ENCODE results near the gene SCNN1A. TPM values are rescaled to one million over a fixed set of nuclear protein-coding genes. Genes with fewer than 3 reads are reported as not detected.

Gene SCNN1A
- total and polyA plus RNA-seq, 2 of the 13 experiments (the other 11 are each of a cell fraction or from before 2014, with no cell fraction given): 1.5 to 14.6 TPM

DNA sequence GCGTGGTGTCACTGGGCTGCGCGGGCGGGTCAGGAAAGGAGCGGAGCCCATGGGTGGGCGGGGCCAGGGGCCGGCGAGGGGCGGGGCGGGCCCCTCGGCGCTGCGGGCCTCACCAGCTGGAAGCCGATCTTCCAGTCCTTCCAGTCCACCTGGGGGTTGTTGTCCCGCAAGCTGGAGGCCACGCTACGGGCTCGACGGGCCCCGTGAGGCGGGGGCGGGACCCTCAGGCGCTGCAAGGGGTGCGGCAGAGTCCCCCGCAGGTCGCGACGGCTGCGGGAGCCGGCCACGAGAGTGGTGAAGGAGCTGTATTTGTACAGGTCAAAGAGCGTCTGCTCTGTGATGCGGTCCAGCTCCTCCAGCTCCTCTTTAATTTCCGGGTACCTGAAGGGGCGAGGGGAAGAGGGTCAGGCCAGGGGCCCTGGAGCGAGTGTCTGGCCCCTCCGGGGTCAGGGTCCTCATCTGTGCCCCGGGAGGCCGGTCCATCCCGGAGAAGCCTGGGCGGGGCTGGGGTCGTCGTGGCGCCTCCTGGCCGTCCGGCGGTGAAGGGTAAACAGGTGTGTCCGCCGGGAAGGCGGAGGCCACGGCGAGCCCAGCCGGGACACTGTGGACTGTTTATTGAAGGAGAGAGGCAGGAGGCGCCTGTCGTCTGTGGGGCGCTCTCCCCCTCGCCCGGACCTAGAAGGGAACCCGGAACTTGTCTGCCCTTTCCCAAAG is 11.9 kb downstream of the SCNN1A start (continued):
- TF ChIP-seq STAT6 (CRISPR knock-in tag; IDR thresholded peaks at IDR 0.05; ENCODE audit: borderline replicate concordance) (no peak; the same call in 1 of the 2 replicates), TCF7 (IDR thresholded peaks at IDR 0.05; ENCODE audit: low read depth) (peak; percentile 18; the same call in 1 of the 2 replicates), DBP (CRISPR knock-in tag; IDR thresholded peaks at IDR 0.05; ENCODE audit: not compliant biosample characterization) (peak; percentile 31), REPIN1 (CRISPR knock-in tag; IDR thresholded peaks at IDR 0.05; ENCODE audit: borderline replicate concordance, low read depth) (no peak), BCL3 (CRISPR knock-in tag; IDR thresholded peaks at IDR 0.05) (peak; percentile 61), ZNF567 (CRISPR knock-in tag; IDR thresholded peaks at IDR 0.05; ENCODE audit: borderline replicate concordance) (no peak), CTCF (CRISPR knock-in tag; IDR thresholded peaks at IDR 0.05) (peak; percentile 59), KMT2B (CRISPR knock-in tag; IDR thresholded peaks at IDR 0.05) (peak; percentile 34; the same call in 1 of the 2 replicates), ZNF816 (CRISPR knock-in tag; IDR thresholded peaks at IDR 0.05; ENCODE audit: borderline replicate concordance) (no peak; the same call in 1 of the 2 replicates), ZNF468 (CRISPR knock-in tag; IDR thresholded peaks at IDR 0.05) (no peak), TBX3 (IDR thresholded peaks at IDR 0.05; ENCODE audit: borderline replicate concordance) (no peak), SNAI1 (CRISPR knock-in tag; IDR thresholded peaks at IDR 0.05; ENCODE audit: borderline replicate concordance) (peak; percentile 79; the same call in 1 of the 2 replicates), ZSCAN22 (CRISPR knock-in tag; IDR thresholded peaks at IDR 0.05) (no peak), ZNF619 (CRISPR knock-in tag; IDR thresholded peaks at IDR 0.05) (peak; percentile 67; the same call in 1 of the 2 replicates), RBAK (CRISPR knock-in tag; IDR thresholded peaks at IDR 0.05) (no peak), TEF (CRISPR knock-in tag; IDR thresholded peaks at IDR 0.05) (no peak; the same call in none of the 2 replicates), RORA (CRISPR knock-in tag; IDR thresholded peaks at IDR 0.05) (no peak), MAFF (IDR thresholded peaks at IDR 0.05; ENCODE audit: low read depth, low read length) (no peak), HDAC2 (CRISPR knock-in tag; IDR thresholded peaks at IDR 0.05) (peak; percentile 72)
- TF ChIP-seq, protein P1, sequence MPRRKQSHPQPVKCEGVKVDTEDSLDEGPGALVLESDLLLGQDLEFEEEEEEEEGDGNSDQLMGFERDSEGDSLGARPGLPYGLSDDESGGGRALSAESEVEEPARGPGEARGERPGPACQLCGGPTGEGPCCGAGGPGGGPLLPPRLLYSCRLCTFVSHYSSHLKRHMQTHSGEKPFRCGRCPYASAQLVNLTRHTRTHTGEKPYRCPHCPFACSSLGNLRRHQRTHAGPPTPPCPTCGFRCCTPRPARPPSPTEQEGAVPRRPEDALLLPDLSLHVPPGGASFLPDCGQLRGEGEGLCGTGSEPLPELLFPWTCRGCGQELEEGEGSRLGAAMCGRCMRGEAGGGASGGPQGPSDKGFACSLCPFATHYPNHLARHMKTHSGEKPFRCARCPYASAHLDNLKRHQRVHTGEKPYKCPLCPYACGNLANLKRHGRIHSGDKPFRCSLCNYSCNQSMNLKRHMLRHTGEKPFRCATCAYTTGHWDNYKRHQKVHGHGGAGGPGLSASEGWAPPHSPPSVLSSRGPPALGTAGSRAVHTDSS (CRISPR knock-in tag; conservative IDR thresholded peaks at IDR 0.05): no peak

Data from HepG2 (cell line).